Measurements from ENCODE around the gene CFAP20DC. TPM values are rescaled to one million over a fixed set of nuclear protein-coding genes. Genes with fewer than 3 reads are reported as not detected.
"Not testable (repeated sequence)": the region's sequence is repeated elsewhere in the genome, so short reads cannot be mapped to it uniquely, and the experiment has no call there.

CFAP20DC gene
- total RNA-seq, 1 experiment from 2014 or later, result 6.1 TPM

DNA sequence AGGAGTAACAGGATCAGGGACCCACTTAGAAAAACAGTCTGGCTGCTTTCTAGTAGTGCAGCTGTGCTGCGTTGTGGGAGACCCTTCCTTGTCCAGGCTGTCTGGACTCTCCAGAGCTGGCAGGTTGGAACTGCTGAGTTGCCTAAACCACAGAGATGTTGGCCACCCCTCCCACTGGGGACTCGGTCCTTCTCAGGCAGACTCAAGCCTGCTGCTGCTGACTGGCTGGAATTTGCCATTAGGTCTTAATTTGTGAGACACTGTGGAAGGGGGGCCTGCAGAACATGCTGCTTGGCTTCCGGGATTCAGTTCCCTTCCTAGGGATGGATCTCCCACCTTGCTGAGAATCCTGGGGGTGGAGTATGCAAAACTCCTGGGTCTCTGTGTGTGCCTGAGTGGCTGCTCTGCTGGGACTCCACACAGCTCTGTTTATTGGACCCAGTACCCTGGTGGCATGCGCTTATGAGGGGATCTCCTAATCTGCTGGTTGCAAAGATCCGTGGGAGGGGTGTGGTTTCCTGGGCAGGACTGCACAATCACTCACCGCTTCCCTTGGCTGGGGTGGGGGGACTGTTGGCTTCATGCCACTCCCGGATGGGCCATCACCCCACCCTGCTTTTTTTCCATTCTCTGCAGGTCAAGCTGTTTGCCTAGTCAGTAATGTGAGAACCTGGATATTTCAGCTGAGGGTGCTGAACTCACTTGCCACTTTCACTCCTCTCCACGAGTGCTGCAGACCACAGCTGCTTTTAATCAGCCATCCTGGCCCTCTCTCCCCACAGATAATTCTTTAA lies 150.5 kb downstream of the CFAP20DC start:
- Histone ChIP-seq H3K4me3 (no peak overlapping the region), H3K9me3 (replicated peaks) (no peaks in the 10 kb centered on the region), H3K27me3 (replicated peaks) (no peaks in the 10 kb centered on the region), H3K4me1 (replicated peaks) (no peaks in the 10 kb centered on the region), H3K27ac (no peak overlapping the region), H3K36me3 (no peaks in the 10 kb centered on the region)
- DNase-seq (ENCODE audit: low read depth in 1 of 2, low spot score in 2 of 2), result no peak

DNA sequence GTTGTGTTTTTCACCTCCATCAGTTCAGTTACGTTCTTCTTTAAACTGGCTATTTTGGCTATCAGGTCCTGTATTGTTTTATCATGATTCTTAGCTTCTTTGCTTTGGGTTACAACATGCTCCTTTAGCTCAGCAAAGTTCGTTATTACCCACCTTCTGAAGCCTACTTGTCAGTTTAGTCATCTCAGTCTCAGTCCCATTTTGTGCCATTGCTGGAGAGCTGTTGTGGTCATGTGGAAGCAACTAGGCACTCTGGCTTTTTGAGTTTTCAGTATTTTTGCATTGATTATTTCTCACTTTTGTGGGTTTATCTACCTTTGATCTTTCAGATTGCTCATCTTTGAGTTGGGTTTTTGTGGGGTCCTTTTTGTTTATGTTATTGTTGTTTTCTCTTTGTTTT lies 151.3 kb downstream of the CFAP20DC start:
- Histone ChIP-seq H3K27me3 (replicated peaks) (no peaks in the 10 kb centered on the region), H3K4me3 (no peak overlapping the region), H3K4me1 (replicated peaks) (no peaks in the 10 kb centered on the region), H3K36me3 (no peaks in the 10 kb centered on the region), H3K27ac (no peak overlapping the region), H3K9me3 (replicated peaks) (no peaks in the 10 kb centered on the region)
- DNase-seq (ENCODE audit: low read depth in 1 of 2, low spot score in 2 of 2), result no peak

DNA sequence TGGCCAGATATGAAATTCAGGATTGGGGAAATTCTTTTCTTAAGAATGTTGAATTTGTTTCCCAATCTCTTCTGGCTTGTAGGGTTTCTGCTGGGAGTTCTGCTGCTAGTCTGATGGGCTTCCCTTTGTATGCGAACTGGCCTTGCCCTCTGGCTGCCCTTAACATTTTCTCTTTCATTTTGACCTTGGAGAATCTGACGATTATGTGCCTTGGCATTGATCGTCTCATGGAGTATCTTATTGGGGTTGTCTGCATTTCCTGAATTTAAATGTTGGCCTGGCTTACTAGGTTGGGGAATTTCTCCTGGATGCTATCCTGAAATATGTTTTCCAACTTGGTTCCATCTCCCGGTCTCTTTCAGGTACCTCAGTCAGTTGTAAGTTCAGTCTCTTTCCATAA lies 152.2 kb downstream of the CFAP20DC start:
- no peaks in the 10 kb centered on the region for H3K4me1 ChIP-seq (replicated peaks)
- H3K36me3 ChIP-seq, result no peaks in the 10 kb centered on the region
- DNase-seq (ENCODE audit: low read depth in 1 of 2, low spot score in 2 of 2), result no peak
- no peak overlapping the region for H3K27ac ChIP-seq
- H3K27me3 ChIP-seq (replicated peaks), result no peaks in the 10 kb centered on the region
- no peaks in the 10 kb centered on the region for H3K9me3 ChIP-seq (replicated peaks)
- H3K4me3 ChIP-seq, result no peak overlapping the region

DNA sequence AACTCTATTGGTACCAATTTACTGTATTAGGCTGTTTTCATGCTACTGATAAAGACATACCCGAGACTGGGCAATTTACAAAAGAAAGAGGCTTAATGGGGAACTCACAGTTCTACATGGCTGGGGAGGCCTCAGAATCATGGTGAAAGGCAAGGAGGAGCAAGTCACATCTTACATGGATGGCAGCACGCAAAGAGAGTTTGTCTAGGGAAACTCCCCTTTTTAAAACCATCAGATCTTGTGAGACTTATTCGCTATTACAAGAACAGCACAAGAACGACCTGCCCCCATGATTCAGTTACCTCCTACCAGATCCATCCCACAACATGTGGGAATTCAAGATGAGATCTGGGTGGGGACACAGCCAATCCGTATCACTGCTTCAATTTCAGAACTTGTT lies 154.1 kb downstream of the CFAP20DC start:
- H3K27me3 ChIP-seq (replicated peaks); DNase-seq (ENCODE audit: low read depth in 1 of 2, low spot score in 2 of 2); H3K4me1 ChIP-seq (replicated peaks); H3K4me3 ChIP-seq; H3K36me3 ChIP-seq; H3K27ac ChIP-seq; H3K9me3 ChIP-seq (replicated peaks): not testable (repeated sequence)

DNA sequence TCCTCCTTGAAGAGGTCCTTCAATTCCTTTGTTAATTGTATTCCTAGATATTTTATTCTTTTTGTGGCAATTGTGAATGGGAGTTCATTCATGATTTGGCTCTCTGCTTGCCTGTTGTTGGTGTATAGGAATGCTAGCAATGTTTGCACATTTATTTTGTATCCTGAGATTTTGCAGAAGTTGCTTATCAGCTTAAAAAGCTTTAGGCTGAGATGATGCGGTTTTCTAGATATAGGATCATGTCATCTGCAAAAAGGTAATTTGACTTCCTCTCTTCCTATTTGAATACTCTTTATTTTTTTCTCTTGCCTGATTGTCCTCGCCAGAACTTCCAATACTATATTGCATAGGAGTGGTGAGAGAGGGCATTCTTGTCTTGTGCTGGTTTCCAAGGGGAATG lies 157.3 kb downstream of the CFAP20DC start:
- not testable (repeated sequence) for H3K27ac ChIP-seq; H3K36me3 ChIP-seq; H3K4me1 ChIP-seq (replicated peaks); DNase-seq (ENCODE audit: low read depth in 1 of 2, low spot score in 2 of 2); H3K27me3 ChIP-seq (replicated peaks); H3K9me3 ChIP-seq (replicated peaks); H3K4me3 ChIP-seq

DNA sequence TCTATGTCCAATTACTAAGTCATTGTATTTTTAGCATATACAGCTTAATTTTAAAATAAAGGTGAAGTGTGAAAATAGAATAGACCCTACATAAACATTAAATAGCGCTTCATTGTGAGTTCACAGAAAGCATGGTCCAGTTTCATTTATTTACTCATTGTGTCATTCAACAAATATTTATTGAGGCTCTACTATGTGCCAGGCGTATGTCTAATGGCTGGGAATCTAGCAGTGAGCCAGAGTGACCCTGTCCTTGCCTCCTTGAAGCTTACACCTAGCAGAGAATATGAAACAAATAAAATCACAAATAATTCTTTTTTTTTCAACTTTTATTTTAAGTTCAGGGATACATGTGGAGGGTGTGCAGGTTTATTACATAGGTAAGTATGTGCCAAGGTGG lies 161.7 kb downstream of the CFAP20DC start:
- Histone ChIP-seq H3K27me3 (replicated peaks) (no peaks in the 10 kb centered on the region), H3K27ac (no peak overlapping the region), H3K4me3 (no peak overlapping the region), H3K4me1 (replicated peaks) (no peaks in the 10 kb centered on the region), H3K36me3 (no peaks in the 10 kb centered on the region), H3K9me3 (replicated peaks) (no peaks in the 10 kb centered on the region)
- DNase-seq (ENCODE audit: low read depth in 1 of 2, low spot score in 2 of 2), result no peak

DNA sequence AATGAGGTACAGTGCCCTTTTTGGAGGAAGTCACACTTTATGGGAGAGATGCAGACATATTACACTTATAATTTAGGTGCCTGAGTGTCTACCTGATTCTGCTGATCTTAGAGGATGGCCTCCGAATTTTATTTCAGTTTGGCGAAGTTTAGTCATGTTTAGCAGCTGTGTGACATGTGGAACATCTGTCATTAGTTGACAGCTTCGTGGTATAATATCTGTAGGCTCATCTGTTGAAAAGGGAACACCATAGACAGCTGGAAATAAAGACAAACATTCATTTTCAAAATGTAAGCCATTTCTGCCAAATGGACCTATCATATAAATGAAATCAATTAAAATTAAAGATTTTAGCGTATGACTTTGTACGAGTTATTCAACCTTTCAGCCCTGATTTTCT lies 165.4 kb downstream of the CFAP20DC start:
- no peak overlapping the region for H3K27ac ChIP-seq
- H3K27me3 ChIP-seq (replicated peaks), result no peaks in the 10 kb centered on the region
- no peak overlapping the region for H3K4me3 ChIP-seq
- H3K4me1 ChIP-seq (replicated peaks), result no peaks in the 10 kb centered on the region; the same call in 1 of the 2 replicates
- H3K9me3 ChIP-seq (replicated peaks), result no peaks in the 10 kb centered on the region
- no peaks in the 10 kb centered on the region for H3K36me3 ChIP-seq
- no peak for DNase-seq (ENCODE audit: low read depth in 1 of 2, low spot score in 2 of 2)

DNA sequence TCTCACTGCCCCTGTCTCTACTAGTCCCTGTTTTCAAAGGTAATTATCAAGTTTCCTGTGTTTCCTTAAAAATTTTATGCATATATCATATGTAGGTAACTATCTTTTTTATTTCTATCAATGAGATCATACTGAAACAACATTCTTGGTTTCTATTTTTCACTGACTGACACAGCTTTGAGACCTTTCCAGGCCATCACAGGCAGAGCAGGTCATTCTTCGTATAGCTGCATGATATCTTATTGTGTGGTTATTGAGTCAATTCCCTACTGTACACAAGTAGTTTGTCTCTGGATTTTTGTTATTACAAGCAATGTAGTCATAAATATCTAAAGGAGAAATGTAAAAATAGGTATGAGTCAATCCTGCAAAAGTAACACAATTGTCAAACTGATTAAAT lies 169.6 kb downstream of the CFAP20DC start:
- H3K36me3 ChIP-seq, result no peaks in the 10 kb centered on the region
- H3K27me3 ChIP-seq (replicated peaks), result no peaks in the 10 kb centered on the region
- peaks cover 4% of the 10 kb centered on the region for H3K4me1 ChIP-seq (replicated peaks)
- DNase-seq (ENCODE audit: low read depth in 1 of 2, low spot score in 2 of 2), result no peak
- no peak overlapping the region for H3K27ac ChIP-seq
- no peaks in the 10 kb centered on the region for H3K9me3 ChIP-seq (replicated peaks)
- no peak overlapping the region for H3K4me3 ChIP-seq

DNA sequence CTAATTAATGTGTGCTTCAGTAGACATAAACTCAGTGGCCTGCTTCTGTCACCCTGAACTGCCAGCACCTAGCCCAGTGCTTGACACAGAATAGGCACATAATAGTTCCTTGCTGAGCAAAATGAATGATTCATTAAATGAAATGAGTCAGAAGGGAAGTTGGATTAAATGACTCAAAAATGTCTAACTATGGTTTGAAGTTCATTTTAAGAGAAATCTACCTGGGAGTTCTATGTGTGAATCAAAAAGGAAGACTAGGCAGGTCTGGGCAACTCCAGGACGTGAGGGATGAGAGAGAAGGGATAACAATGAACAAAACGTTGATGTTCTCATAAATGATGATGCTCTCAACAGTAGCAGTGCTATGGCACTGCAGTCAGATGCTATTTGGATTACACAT lies 175.0 kb downstream of the CFAP20DC start:
- Histone ChIP-seq H3K27ac (peak overlapping the region; percentile 51), H3K9me3 (replicated peaks) (no peaks in the 10 kb centered on the region), H3K4me1 (replicated peaks) (peaks cover 19% of the 10 kb centered on the region), H3K4me3 (no peak overlapping the region), H3K36me3 (no peaks in the 10 kb centered on the region), H3K27me3 (replicated peaks) (no peaks in the 10 kb centered on the region)
- DNase-seq (ENCODE audit: low read depth in 1 of 2, low spot score in 2 of 2), result peak in 1 of 2 experiments; percentile 52

DNA sequence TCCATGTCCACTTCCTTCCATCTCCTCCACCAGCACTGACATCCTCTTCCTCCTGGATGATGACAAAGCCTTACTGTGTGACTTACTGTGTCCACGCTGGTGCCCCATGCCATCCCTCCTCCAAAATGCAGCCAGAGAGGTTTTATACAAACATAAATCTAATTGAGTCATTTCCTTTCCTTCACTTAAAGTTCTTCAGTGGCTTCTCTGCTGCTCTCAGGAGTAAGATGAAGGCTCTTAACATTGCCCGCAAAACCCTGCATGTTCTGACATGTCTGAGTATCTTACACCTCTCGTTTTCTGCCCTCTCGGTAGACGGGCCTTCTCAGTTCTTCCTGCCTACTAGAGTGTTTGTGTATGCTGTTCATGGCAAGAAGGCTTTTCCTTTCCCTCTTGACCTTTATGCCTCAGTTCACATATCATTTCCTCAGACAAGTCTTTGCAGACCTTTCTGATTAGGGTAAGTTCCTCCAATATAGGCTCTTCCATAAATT lies 175.5 kb downstream of the CFAP20DC start:
- H3K4me3 ChIP-seq, result no peak overlapping the region
- H3K4me1 ChIP-seq (replicated peaks), result peaks cover 19% of the 10 kb centered on the region
- peak overlapping the region; percentile 51 for H3K27ac ChIP-seq
- no peaks in the 10 kb centered on the region for H3K9me3 ChIP-seq (replicated peaks)
- H3K27me3 ChIP-seq (replicated peaks), result no peaks in the 10 kb centered on the region
- no peaks in the 10 kb centered on the region for H3K36me3 ChIP-seq
- DNase-seq (ENCODE audit: low read depth in 1 of 2, low spot score in 2 of 2), result peak in 1 of 2 experiments; percentile 37

DNA sequence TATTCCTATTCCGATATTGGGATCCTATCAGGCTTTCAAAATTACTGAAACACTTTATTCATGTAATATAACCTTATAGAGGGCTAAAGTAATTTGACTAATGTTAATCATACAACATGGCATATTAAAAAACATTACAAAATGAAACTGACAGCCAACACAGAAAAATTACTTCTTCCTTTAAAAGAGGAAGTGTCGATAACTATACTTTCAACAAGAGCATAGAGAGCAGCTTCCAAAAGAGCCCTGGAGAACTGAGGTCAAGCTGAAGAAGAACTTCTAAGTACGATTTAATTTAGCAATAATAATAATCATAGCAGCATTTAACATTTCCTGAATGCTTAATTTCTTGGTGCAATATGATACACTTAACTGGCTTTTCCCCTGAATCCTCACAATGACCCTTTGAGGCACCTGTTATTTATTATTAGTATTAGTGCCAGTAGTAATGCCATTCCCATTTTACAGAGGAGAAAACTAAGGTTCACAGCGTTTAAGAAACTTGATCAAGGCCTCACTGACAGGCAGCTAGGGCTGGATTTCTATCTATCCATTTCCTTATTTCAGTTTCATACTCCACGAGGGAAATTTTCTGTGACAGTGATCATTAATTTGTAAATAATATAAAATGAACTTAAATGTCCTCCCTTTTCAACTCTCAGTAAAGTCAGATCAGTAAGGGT lies 181.6 kb downstream of the CFAP20DC start:
- no peak for DNase-seq (ENCODE audit: low read depth in 1 of 2, low spot score in 2 of 2)
- no peaks in the 10 kb centered on the region for H3K36me3 ChIP-seq
- H3K27me3 ChIP-seq (replicated peaks), result no peaks in the 10 kb centered on the region
- no peak overlapping the region for H3K27ac ChIP-seq
- no peak overlapping the region for H3K4me3 ChIP-seq
- no peaks in the 10 kb centered on the region for H3K9me3 ChIP-seq (replicated peaks)
- no peaks in the 10 kb centered on the region for H3K4me1 ChIP-seq (replicated peaks)

DNA sequence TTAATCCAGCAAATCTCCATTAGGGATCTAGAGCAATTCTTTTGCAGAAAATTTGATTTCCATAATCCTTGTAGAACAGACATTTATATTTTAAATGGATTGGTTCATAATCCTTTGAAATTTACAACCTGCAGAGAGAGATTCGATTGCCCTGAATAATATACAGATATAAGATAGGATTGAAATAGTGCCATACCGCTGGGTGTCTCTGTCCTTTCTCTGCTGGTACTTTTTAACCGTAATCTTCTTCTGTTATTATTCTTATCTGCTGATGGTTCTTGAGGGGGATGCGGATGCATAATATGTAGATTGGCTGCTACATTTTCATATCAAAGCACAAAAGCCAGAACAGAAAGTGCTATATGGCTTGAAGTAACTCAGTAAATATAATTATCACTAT lies 182.2 kb downstream of the CFAP20DC start:
- Histone ChIP-seq H3K27me3 (replicated peaks) (no peaks in the 10 kb centered on the region), H3K9me3 (replicated peaks) (no peaks in the 10 kb centered on the region), H3K36me3 (no peaks in the 10 kb centered on the region), H3K4me3 (no peak overlapping the region), H3K27ac (no peak overlapping the region), H3K4me1 (replicated peaks) (no peaks in the 10 kb centered on the region)
- DNase-seq (ENCODE audit: low read depth in 1 of 2, low spot score in 2 of 2), result no peak

DNA sequence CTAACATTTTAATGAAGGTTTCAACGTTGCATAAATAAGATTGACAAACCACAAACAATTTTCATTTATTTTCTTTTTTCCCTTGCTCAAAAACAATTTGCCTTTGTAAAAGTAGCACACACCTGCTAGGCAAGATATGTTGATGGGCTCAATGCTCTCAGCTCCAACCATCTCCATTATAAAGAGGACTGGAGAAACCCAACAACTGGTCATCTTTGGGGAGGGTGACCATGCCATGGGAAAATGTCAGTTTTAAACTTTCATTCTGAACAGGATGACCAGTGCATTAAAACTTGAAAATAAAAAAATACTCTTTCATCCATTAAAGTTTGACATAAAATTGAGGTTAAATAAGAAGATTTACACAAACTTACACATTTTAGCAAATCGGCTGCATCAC lies 183.7 kb downstream of the CFAP20DC start:
- Histone ChIP-seq H3K9me3 (replicated peaks) (no peaks in the 10 kb centered on the region), H3K4me1 (replicated peaks) (no peaks in the 10 kb centered on the region), H3K36me3 (no peaks in the 10 kb centered on the region), H3K27ac (no peak overlapping the region), H3K4me3 (no peak overlapping the region), H3K27me3 (replicated peaks) (no peaks in the 10 kb centered on the region)
- no peak for DNase-seq (ENCODE audit: low read depth in 1 of 2, low spot score in 2 of 2)

DNA sequence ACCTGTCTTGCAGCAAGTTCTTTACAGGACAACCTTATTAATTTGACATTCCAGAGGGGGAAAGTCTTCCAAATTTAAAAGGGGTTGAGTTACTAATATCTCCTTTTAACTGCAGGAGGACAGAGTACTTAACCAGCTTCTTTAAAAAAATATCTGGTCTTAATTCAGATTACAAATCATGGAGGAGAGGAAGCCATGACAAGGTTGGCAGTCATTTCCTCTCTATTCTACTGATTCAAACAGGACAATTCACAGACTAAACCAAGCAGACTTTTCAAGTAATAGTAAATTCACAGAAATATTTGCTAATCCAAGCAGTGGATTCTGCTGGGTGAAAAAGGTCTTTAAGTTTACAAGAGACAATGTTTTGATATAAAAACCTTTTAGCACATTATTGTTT lies 185.3 kb downstream of the CFAP20DC start:
- H3K27me3 ChIP-seq (replicated peaks), result no peaks in the 10 kb centered on the region
- no peaks in the 10 kb centered on the region for H3K4me1 ChIP-seq (replicated peaks)
- H3K9me3 ChIP-seq (replicated peaks), result no peaks in the 10 kb centered on the region
- no peak overlapping the region for H3K27ac ChIP-seq
- no peak overlapping the region for H3K4me3 ChIP-seq
- DNase-seq (ENCODE audit: low read depth in 1 of 2, low spot score in 2 of 2), result no peak
- no peaks in the 10 kb centered on the region for H3K36me3 ChIP-seq
